ENCODE results near the gene KHDC4.

DNA sequence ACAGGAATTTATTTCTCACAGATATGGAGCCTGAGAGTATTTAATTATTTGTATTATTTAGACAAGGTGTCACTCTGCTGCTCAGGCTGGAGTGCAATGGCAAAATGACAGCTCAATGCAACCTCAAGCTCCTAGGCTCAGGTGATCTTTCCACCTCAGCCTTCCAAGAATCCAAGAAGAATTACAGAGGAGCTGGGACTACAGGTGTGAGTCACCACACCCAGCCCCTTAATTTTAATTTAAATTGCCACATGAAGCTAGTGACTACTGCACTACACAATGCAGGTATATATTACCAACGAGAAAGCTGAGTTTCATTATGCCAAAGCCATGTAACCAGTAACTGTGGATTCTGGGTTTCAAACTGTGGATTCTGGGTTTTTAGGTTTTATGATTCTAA is 2.1 kb downstream of the KHDC4 start:
- TF ChIP-seq, protein P1, sequence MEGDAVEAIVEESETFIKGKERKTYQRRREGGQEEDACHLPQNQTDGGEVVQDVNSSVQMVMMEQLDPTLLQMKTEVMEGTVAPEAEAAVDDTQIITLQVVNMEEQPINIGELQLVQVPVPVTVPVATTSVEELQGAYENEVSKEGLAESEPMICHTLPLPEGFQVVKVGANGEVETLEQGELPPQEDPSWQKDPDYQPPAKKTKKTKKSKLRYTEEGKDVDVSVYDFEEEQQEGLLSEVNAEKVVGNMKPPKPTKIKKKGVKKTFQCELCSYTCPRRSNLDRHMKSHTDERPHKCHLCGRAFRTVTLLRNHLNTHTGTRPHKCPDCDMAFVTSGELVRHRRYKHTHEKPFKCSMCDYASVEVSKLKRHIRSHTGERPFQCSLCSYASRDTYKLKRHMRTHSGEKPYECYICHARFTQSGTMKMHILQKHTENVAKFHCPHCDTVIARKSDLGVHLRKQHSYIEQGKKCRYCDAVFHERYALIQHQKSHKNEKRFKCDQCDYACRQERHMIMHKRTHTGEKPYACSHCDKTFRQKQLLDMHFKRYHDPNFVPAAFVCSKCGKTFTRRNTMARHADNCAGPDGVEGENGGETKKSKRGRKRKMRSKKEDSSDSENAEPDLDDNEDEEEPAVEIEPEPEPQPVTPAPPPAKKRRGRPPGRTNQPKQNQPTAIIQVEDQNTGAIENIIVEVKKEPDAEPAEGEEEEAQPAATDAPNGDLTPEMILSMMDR (conservative IDR thresholded peaks at IDR 0.05; ENCODE audit: low read length) = no peak
- no peak for TF ChIP-seq EZH2phosphoT487 (IDR thresholded peaks at IDR 0.05; ENCODE audit: borderline replicate concordance)
